ENCODE measurements around the gene RICTOR. TPM values are rescaled to one million over a fixed set of nuclear protein-coding genes. Genes with fewer than 3 reads are reported as not detected.

The RICTOR gene
- total RNA-seq, 4 donors from 2014 or later = 47.8 to 87.5 (median 51.2) TPM

GRCh38 chr5:39057734-39058133 is 16.5 kb downstream of the RICTOR start:
- Histone ChIP-seq H3K27me3 (no peaks in the 10 kb centered on the region), H3K36me3 (no peaks in the 10 kb centered on the region), H3K4me1 (peaks cover 14 to 22% of the 10 kb centered on the region in 2 donors), H3K27ac (peak overlapping the region in 1 of 3 donors; percentile 19), H3K9me3 (no peaks in the 10 kb centered on the region), H3K4me3 (replicated peaks in 1 of 3) (no peak overlapping the region)
- WGBS, 2 donors = 52 to 65% methylated on average over 2 of the region's 2 CpGs
- no peak for DNase-seq
- TF ChIP-seq, protein P1, sequence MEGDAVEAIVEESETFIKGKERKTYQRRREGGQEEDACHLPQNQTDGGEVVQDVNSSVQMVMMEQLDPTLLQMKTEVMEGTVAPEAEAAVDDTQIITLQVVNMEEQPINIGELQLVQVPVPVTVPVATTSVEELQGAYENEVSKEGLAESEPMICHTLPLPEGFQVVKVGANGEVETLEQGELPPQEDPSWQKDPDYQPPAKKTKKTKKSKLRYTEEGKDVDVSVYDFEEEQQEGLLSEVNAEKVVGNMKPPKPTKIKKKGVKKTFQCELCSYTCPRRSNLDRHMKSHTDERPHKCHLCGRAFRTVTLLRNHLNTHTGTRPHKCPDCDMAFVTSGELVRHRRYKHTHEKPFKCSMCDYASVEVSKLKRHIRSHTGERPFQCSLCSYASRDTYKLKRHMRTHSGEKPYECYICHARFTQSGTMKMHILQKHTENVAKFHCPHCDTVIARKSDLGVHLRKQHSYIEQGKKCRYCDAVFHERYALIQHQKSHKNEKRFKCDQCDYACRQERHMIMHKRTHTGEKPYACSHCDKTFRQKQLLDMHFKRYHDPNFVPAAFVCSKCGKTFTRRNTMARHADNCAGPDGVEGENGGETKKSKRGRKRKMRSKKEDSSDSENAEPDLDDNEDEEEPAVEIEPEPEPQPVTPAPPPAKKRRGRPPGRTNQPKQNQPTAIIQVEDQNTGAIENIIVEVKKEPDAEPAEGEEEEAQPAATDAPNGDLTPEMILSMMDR (IDR thresholded peaks at IDR 0.05) = no peak
- TF ChIP-seq POLR2A (IDR thresholded peaks at IDR 0.05) = no peak
- intact Hi-C loops (cut with DNase I) = no loop called here

- peaks cover 7 to 8% of the 10 kb centered on the region in 2 donors for H3K4me1 ChIP-seq
- H3K4me3 ChIP-seq (replicated peaks in 1 of 3) = no peak overlapping the region
- H3K27ac ChIP-seq = no peak overlapping the region
- no peak for DNase-seq
- no peaks in the 10 kb centered on the region for H3K27me3 ChIP-seq
- H3K9me3 ChIP-seq = no peaks in the 10 kb centered on the region
- TF ChIP-seq POLR2A (IDR thresholded peaks at IDR 0.05) = no peak
- TF ChIP-seq, protein P1 (IDR thresholded peaks at IDR 0.05) = no peak
- intact Hi-C loops (cut with DNase I) = no loop called here
- no peaks in the 10 kb centered on the region for H3K36me3 ChIP-seq
- 87 to 88% methylated on average over 5 of the region's 5 CpGs for WGBS, 2 donors
Measured at GRCh38 chr5:39055768-39056398, 18.3 kb downstream of the RICTOR start.

DNA sequence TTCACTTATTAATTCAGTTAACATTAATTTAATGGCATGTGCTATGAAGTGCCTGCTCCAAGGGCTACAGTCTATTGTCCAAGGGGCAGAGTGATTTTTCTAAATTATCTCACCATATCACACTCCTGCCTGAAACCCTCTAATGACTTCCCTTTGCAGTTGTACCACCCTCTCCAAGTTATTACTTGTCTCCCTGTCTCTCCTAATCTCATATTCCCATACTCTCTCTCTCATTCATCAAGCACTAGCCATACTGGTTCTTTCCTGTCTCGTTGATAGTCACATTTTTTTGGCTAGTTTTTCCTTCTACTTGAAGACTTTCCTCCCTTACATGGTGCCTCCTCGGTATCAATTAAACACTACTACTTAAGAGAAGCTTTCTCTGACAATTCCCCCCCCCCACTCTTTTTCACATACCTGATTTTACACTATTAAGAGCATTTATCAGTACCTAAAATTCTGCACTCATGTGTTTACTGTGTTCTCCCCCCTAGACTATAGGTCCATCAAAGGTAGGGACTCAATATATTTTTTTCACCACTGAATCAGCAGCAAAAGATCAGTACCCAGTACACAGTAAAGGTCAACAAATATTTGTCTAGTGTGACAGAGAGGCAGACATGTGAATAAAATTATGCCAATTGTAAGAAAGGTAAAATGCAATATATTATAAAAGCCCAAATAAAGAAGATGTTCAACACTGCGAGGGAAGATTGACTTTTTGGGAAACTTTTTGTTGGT is 19.0 kb downstream of the RICTOR start:
- Histone ChIP-seq H3K4me3 (replicated peaks in 1 of 3) (no peak overlapping the region), H3K27ac (no peak overlapping the region), H3K36me3 (no peaks in the 10 kb centered on the region), H3K9me3 (no peaks in the 10 kb centered on the region), H3K27me3 (no peaks in the 10 kb centered on the region), H3K4me1 (peaks cover 7 to 8% of the 10 kb centered on the region in 2 donors)
- WGBS, 2 donors = 80 to 87% methylated on average over 3 of the region's 3 CpGs
- intact Hi-C loops (cut with DNase I) = no loop called here
- TF ChIP-seq, protein P1 (IDR thresholded peaks at IDR 0.05) = no peak
- TF ChIP-seq POLR2A (IDR thresholded peaks at IDR 0.05) = no peak
- no peak for DNase-seq

DNA sequence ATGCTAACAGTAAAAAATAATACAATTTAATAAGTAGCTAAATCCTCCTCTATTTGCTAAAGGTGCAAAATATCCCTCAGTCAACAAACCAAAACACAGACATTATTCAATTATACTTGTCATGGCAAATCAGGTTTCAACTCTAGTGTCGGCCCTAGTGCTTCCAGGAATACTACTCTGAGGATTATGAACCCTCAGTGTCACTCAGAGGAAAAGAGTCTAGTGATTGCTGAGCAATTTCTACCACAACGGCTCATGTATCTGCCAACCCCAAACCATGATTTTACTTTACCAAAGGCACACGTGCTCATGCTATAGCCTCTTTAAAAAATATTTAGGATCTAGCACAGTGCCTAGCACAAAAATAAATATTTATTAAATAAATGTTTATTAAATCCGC is 21.0 kb downstream of the RICTOR start:
- H3K4me3 ChIP-seq (replicated peaks in 1 of 3) = no peak overlapping the region
- no peaks in the 10 kb centered on the region for H3K36me3 ChIP-seq
- no peaks in the 10 kb centered on the region for H3K27me3 ChIP-seq
- H3K27ac ChIP-seq = no peak overlapping the region
- TF ChIP-seq, protein P1 (IDR thresholded peaks at IDR 0.05) = no peak
- H3K9me3 ChIP-seq = no peaks in the 10 kb centered on the region
- peaks cover 7 to 9% of the 10 kb centered on the region in 2 donors for H3K4me1 ChIP-seq
- intact Hi-C loops (cut with DNase I) = no loop called here
- no peak for DNase-seq
- WGBS, 2 donors = 95 to 96% methylated on average over 4 of the region's 4 CpGs

- Histone ChIP-seq H3K4me1 (peaks cover 0 to 12% of the 10 kb centered on the region in 2 donors), H3K36me3 (no peaks in the 10 kb centered on the region), H3K4me3 (replicated peaks in 1 of 3) (no peak overlapping the region), H3K9me3 (no peaks in the 10 kb centered on the region), H3K27me3 (no peaks in the 10 kb centered on the region), H3K27ac (no peak overlapping the region)
- intact Hi-C loops (cut with DNase I) = no loop called here
- TF ChIP-seq, protein P1 (IDR thresholded peaks at IDR 0.05) = no peak
- no peak for TF ChIP-seq POLR2A (IDR thresholded peaks at IDR 0.05)
- 97% methylated on average over 3 of the region's 3 CpGs for WGBS, 2 donors
- no peak for DNase-seq
Measured at GRCh38 chr5:39052141-39052540, 22.1 kb downstream of the RICTOR start.
